K562 (cell line): ENCODE measurements around the gene VWA7. TPM values are rescaled to one million over a fixed set of nuclear protein-coding genes. Genes with fewer than 3 reads are reported as not detected.

Source experiments
- CEBPB ChIP-seq: fragments of 450-650 bp; IDR thresholded peaks from 2 replicates; pipeline ENCODE4 v1.6.1; 2016; ENCODE audit warnings: missing genetic modification characterization, missing compliant biosample characterization
- HDAC8 ChIP-seq: fragments of 450-650 bp; IDR thresholded peaks from 2 replicates; pipeline ENCODE4 v1.6.1; 2016; ENCODE audit warnings: mild to moderate bottlenecking, missing genetic modification characterization, moderate library complexity, missing compliant biosample characterization
- NCOA6 ChIP-seq: fragments of 450-650 bp; IDR thresholded peaks from 2 replicates; pipeline ENCODE4 v1.6.1; 2017; ENCODE audit warnings: mild to moderate bottlenecking
- NONO ChIP-seq, 2 experiments: fragments of 200-400 bp in 1 of 2; fragments of 450-650 bp in 1 of 2; formaldehyde crosslinking in 1 of 2; IDR thresholded peaks; 2 replicates each; pipeline ENCODE4 v1.6.1; 2017; ENCODE audit warnings: low read depth in 2 of 2, mild to moderate bottlenecking in 2 of 2, moderate library complexity in 2 of 2, low read length in 1 of 2
- NR4A1 ChIP-seq, 2 experiments: fragments of 250-450 bp in 1 of 2; fragments of 450-650 bp in 1 of 2; sonication (Bioruptor Pico) in 1 of 2; IDR thresholded peaks; 2 replicates each; pipeline versions ENCODE4 v1.4.0 to v1.6.1; 2016 to 2020; ENCODE audit warnings: mild to moderate bottlenecking in 2 of 2, missing compliant biosample characterization in 1 of 2, missing genetic modification characterization in 1 of 2, moderate library complexity in 1 of 2
- RBBP5 ChIP-seq: fragments of 200-600 bp; sonication (generic); IDR thresholded peaks from 2 replicates; pipeline ENCODE4 v1.6.1; 2012; ENCODE audit warnings: borderline replicate concordance, mild to moderate bottlenecking, low read length, control low read depth, inconsistent platforms; ENCODE audit not compliant: insufficient read depth, poor library complexity, severe bottlenecking
- SPI1 ChIP-seq: IDR thresholded peaks from 2 replicates; pipeline ENCODE4 v1.6.1; 2011; ENCODE audit warnings: low read depth, low read length, control low read depth, borderline replicate concordance
- ZFP30 ChIP-seq: fragments of 250-450 bp; sonication (Bioruptor Pico); IDR thresholded peaks from 2 replicates; pipeline ENCODE4 v1.8.0; 2022; ENCODE audit warnings: moderate library complexity, mild to moderate bottlenecking, inconsistent platforms, borderline replicate concordance
- ZNF239 ChIP-seq: fragments of 250-450 bp; sonication (Bioruptor Pico); IDR thresholded peaks from 2 replicates; pipeline ENCODE4 v1.4.0; 2020; ENCODE audit warnings: mild to moderate bottlenecking
- ZNF695 ChIP-seq: fragments of 450-650 bp; formaldehyde crosslinking; IDR thresholded peaks from 2 replicates; pipeline ENCODE4 v1.4.0; 2020; ENCODE audit warnings: mild to moderate bottlenecking, moderate library complexity
- ZNF75A ChIP-seq: fragments of 450-650 bp; formaldehyde crosslinking; IDR thresholded peaks from 2 replicates; pipeline ENCODE4 v1.4.0; 2020; ENCODE audit warnings: mild to moderate bottlenecking
- polyA plus RNA-seq, 8 experiments: library from polyadenylated mRNA; depleted of rRNA in 4 of 8; stranded (reverse) in 5 of 8; unstranded in 3 of 8; fragments of >200 nt; fragmentation: Nextera tagmentation in 2 of 8; fragmentation: Illumina TruSeq in 1 of 8; extraction: Ambion mirVana in 2 of 8; extraction: Trizol in 1 of 8; gene quantifications; 2 replicates each; pipeline versions ENCODE4 v1.2.1 to v1.2.3, GENCODE V29; 2011 to 2014; ENCODE audit warnings: inconsistent platforms in 1 of 8, missing spikeins in 1 of 8
- total RNA-seq, 7 experiments: library from RNA; depleted of rRNA in 6 of 7; stranded (reverse); fragments of >200 nt in 6 of 7; fragmentation: Illumina TruSeq in 2 of 7; extraction: Trizol in 2 of 7; gene quantifications; 2 replicates each; pipeline versions ENCODE4 v1.2.1 to v1.2.3, GENCODE V29; 2011 to 2021; ENCODE audit warnings: low replicate concordance in 1 of 7
- TF ChIP-seq, protein P1 (sequence below): fragments of 250-450 bp; sonication (Bioruptor Pico); IDR thresholded peaks from 2 replicates; pipeline ENCODE4 v1.4.0; 2020
- TF ChIP-seq, protein P2 (sequence below): fragments of 450-650 bp; IDR thresholded peaks from 2 replicates; pipeline ENCODE4 v1.6.1; 2017; ENCODE audit warnings: antibody characterized with exemption, mild to moderate bottlenecking
- TF ChIP-seq, protein P3 (sequence below): sonication (generic); formaldehyde crosslinking; IDR thresholded peaks from 2 replicates; pipeline ENCODE4 v1.8.0; 2022; ENCODE audit warnings: missing genetic modification reagents, mild to moderate bottlenecking, borderline replicate concordance
- TF ChIP-seq, protein P4 (sequence below): sonication (generic); formaldehyde crosslinking; IDR thresholded peaks from 2 replicates; pipeline ENCODE4 v1.8.0; 2022; ENCODE audit warnings: mild to moderate bottlenecking, missing genetic modification reagents

The VWA7 gene
- total and polyA plus RNA-seq, 9 of the 15 experiments (the other 6 are each of a cell fraction or from before 2014, with no cell fraction given) = 0.18 to 2.9 (median 0.95) TPM

DNA sequence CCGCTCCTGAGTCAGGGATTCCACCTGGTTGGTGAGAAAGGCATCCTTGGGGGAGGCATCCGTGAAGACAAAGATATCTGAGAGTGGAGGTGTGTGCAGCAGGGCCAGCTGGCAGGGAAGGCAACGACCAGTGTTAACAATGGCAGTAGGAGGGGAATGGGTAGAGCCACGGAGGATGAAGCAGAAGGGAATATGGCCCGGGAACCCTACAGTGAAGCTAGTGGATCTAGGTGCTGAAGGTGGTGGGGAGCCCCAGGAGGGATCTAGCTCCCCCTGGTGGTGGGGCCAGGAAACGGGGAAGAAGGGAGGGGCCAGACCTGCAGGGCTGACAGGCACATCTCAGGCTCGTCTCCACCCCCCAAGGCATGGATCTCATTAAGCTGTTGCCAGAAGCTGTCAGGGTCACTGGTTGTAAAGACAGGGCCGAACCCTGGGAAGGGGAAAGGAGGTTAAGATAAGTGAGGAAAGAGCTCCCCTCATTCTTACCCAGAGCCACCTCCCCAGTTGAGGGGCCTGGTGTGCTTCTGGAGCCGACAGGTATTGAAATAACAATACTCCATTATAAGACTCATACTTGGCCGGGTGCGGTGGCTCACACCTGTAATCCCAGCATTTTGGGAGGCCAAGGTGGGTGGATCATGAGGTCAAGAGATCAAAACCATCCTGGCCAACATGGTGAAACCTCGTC, 7.3 kb downstream of the VWA7 start (continued):
- TF ChIP-seq HDAC8 (tag) = no peak
- TF ChIP-seq NONO (IDR thresholded peaks at IDR 0.05; ENCODE audit: low read depth in 2 of 2, low read length in 1 of 2) = no peak
- TF ChIP-seq ZNF239 (CRISPR knock-in tag) = peak; percentile 25; the same call in 1 of the 2 replicates
- peak; percentile 42; the same call in 1 of the 2 replicates for TF ChIP-seq SPI1
- TF ChIP-seq NR4A1 (CRISPR knock-in tag; IDR thresholded peaks at IDR 0.05) = peak; percentile 93; the same call in 1 of the 2 replicates
- 0 out of 2 replicates have a peak, but pooled peaks have one; percentile 30 for TF ChIP-seq NR4A1 (tag; IDR thresholded peaks at IDR 0.05)
- TF ChIP-seq, protein P1, sequence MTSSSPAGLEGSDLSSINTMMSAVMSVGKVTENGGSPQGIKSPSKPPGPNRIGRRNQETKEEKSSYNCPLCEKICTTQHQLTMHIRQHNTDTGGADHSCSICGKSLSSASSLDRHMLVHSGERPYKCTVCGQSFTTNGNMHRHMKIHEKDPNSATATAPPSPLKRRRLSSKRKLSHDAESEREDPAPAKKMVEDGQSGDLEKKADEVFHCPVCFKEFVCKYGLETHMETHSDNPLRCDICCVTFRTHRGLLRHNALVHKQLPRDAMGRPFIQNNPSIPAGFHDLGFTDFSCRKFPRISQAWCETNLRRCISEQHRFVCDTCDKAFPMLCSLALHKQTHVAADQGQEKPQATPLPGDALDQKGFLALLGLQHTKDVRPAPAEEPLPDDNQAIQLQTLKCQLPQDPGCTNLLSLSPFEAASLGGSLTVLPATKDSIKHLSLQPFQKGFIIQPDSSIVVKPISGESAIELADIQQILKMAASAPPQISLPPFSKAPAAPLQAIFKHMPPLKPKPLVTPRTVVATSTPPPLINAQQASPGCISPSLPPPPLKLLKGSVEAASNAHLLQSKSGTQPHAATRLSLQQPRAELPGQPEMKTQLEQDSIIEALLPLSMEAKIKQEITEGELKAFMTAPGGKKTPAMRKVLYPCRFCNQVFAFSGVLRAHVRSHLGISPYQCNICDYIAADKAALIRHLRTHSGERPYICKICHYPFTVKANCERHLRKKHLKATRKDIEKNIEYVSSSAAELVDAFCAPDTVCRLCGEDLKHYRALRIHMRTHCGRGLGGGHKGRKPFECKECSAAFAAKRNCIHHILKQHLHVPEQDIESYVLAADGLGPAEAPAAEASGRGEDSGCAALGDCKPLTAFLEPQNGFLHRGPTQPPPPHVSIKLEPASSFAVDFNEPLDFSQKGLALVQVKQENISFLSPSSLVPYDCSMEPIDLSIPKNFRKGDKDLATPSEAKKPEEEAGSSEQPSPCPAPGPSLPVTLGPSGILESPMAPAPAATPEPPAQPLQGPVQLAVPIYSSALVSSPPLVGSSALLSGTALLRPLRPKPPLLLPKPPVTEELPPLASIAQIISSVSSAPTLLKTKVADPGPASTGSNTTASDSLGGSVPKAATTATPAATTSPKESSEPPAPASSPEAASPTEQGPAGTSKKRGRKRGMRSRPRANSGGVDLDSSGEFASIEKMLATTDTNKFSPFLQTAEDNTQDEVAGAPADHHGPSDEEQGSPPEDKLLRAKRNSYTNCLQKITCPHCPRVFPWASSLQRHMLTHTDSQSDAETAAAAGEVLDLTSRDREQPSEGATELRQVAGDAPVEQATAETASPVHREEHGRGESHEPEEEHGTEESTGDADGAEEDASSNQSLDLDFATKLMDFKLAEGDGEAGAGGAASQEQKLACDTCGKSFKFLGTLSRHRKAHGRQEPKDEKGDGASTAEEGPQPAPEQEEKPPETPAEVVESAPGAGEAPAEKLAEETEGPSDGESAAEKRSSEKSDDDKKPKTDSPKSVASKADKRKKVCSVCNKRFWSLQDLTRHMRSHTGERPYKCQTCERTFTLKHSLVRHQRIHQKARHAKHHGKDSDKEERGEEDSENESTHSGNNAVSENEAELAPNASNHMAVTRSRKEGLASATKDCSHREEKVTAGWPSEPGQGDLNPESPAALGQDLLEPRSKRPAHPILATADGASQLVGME (CRISPR knock-in tag) = peak; percentile 63; the same call in 1 of the 2 replicates
- TF ChIP-seq RBBP5 = no peak
- TF ChIP-seq ZNF695 = no peak
- TF ChIP-seq, protein P2, sequence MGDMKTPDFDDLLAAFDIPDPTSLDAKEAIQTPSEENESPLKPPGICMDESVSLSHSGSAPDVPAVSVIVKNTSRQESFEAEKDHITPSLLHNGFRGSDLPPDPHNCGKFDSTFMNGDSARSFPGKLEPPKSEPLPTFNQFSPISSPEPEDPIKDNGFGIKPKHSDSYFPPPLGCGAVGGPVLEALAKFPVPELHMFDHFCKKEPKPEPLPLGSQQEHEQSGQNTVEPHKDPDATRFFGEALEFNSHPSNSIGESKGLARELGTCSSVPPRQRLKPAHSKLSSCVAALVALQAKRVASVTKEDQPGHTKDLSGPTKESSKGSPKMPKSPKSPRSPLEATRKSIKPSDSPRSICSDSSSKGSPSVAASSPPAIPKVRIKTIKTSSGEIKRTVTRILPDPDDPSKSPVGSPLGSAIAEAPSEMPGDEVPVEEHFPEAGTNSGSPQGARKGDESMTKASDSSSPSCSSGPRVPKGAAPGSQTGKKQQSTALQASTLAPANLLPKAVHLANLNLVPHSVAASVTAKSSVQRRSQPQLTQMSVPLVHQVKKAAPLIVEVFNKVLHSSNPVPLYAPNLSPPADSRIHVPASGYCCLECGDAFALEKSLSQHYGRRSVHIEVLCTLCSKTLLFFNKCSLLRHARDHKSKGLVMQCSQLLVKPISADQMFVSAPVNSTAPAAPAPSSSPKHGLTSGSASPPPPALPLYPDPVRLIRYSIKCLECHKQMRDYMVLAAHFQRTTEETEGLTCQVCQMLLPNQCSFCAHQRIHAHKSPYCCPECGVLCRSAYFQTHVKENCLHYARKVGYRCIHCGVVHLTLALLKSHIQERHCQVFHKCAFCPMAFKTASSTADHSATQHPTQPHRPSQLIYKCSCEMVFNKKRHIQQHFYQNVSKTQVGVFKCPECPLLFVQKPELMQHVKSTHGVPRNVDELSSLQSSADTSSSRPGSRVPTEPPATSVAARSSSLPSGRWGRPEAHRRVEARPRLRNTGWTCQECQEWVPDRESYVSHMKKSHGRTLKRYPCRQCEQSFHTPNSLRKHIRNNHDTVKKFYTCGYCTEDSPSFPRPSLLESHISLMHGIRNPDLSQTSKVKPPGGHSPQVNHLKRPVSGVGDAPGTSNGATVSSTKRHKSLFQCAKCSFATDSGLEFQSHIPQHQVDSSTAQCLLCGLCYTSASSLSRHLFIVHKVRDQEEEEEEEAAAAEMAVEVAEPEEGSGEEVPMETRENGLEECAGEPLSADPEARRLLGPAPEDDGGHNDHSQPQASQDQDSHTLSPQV = no peak
- TF ChIP-seq CEBPB (tag) = no peak
- TF ChIP-seq, protein P3, sequence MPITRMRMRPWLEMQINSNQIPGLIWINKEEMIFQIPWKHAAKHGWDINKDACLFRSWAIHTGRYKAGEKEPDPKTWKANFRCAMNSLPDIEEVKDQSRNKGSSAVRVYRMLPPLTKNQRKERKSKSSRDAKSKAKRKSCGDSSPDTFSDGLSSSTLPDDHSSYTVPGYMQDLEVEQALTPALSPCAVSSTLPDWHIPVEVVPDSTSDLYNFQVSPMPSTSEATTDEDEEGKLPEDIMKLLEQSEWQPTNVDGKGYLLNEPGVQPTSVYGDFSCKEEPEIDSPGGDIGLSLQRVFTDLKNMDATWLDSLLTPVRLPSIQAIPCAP (CRISPR knock-in tag) = no peak
- no peak for TF ChIP-seq ZFP30
- no peak for TF ChIP-seq NCOA6
- TF ChIP-seq, protein P4, sequence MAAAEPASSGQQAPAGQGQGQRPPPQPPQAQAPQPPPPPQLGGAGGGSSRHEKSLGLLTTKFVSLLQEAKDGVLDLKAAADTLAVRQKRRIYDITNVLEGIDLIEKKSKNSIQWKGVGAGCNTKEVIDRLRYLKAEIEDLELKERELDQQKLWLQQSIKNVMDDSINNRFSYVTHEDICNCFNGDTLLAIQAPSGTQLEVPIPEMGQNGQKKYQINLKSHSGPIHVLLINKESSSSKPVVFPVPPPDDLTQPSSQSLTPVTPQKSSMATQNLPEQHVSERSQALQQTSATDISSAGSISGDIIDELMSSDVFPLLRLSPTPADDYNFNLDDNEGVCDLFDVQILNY (CRISPR knock-in tag) = no peak
- TF ChIP-seq ZNF75A (CRISPR knock-in tag) = no peak
